ENCODE measurements around the gene PHF11.

PHF11 gene

DNA sequence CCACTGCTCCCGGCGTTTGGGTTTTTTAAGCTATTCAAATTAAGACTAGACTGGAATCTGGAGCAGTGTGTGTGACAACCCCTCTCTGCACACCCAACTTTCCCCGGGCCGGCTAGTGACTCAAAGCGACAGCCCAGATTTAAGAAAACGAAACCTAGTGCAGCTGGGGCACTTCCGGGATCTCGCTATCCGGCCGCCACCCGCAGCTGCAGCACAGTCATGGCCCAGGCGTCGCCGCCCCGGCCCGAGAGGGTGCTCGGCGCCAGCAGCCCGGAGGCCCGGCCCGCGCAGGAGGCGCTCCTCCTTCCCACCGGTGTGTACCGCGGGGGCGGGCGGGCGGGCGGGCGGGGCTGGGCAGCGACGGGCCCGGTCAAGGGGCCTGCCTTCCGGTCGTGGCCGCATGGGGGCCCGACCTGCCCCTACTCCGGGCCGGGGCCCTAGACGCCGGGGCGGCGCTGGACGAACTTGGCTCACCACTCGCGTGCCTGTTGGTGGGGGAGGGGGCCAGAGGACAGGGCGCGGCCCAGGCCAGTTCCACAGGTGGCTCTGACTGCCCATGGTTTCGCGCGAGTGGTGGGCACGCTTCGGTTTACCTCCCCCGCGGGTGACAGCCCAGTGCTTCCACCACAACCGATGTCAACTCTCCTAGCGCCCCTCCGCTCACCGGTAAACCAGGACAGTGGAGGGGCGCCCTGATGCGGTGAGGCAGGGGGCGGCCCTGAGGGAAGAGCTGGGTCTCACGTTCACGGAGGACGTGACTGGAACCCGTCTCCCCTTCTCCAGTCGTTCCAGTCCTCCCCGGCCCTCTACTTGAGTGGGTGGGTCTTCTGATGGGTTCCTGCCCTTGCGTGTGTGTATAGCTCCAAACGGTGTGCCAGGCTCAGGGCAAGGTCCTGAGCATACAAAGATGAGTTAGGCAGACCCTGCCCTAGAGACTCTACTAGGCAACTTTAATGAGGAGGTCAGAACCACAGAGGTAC, at the start of gene PHF11:
Gene PHF11, plus strand, starts transcription at position 171 of the 980 bp plus-strand sequence. Its CDS starts 49 bp downstream, at position 220.
- DNase-seq (ENCODE audit: low read depth in 3 of 3), result peak; percentile 80 to 88 (median 82)

GRCh38 chr13:49446473-49446872, 49.3 kb upstream of the PHF11 start:
- DNase-seq (ENCODE audit: low read depth in 3 of 3), result no peak

DNA sequence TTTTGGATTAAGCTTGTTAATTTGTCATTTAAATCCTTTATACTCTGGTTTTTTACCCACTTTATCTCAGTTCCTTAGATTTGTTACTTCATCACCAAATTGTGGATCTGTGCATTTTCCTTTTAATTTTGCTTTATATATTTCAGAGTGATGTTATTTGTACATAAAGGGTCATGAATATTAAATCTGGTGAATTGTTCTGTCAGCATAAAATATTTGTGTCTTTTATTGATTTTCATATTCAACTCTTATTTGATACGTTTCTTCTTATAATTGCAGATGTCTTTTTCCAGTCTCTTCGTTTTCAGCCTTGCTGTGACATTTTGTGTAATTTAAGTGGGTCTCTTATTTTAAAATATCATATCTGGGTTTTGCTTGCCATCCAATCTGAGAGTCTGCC, 47.0 kb upstream of the PHF11 start:
- no peak for DNase-seq (ENCODE audit: low read depth in 3 of 3)

DNA sequence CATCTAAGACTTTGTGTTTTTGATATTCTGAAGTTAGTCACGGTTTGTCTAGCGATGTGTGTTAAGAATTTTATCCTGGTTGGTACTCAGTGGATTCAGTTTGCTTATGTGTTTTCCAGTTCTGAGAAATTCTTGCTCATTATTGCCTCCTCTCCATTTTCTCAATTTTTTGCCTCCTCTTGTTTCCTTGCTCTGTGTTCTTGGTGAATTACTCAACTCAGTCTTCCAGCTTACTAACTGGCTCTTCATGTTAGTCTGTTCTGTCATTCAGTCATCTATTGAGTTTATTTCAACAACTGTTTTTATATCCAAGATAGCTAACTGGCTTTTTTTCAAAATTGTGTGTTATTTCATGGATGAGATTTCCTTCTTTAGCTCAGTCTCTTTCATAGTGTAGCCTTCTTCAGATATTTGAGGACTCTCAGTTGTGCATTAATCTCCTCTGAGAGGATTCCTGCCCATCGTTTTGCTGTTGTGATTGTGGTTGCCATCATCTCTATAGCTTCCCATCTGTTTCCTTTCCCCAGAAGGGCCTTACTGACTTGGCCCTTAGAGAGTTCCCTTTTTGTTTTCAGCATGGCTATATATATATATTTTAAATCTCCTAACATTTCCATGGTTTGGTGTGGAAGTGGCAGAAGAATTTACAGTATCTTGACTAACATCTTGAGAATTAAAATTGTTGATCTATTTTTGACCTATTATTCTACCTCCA, 45.5 kb upstream of the PHF11 start:
- no peak for DNase-seq (ENCODE audit: low read depth in 3 of 3)

- DNase-seq (ENCODE audit: low read depth in 3 of 3), result no peak
Observed at GRCh38 chr13:49452725-49453457, 42.9 kb upstream of the PHF11 start.

DNA sequence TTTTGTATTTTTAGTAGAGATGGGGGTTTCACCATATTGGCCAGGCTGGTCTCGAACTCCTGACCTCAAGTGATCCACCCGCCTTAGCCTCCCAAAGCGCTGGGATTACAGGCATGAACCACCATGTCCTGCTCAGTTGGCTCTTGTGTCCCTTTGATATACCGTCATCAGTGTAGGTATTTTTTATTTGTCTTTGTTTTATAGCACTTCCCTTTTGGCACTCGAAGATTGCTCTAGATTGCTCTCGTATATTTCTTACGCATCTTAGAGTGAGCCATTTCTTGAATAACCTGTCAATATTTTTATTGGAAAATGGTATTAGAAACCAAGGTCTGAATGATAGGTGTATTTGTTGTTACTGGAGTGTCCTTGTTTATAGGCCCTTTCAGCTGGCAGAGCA, 42.3 kb upstream of the PHF11 start:
- no peak for DNase-seq (ENCODE audit: low read depth in 3 of 3)

DNA sequence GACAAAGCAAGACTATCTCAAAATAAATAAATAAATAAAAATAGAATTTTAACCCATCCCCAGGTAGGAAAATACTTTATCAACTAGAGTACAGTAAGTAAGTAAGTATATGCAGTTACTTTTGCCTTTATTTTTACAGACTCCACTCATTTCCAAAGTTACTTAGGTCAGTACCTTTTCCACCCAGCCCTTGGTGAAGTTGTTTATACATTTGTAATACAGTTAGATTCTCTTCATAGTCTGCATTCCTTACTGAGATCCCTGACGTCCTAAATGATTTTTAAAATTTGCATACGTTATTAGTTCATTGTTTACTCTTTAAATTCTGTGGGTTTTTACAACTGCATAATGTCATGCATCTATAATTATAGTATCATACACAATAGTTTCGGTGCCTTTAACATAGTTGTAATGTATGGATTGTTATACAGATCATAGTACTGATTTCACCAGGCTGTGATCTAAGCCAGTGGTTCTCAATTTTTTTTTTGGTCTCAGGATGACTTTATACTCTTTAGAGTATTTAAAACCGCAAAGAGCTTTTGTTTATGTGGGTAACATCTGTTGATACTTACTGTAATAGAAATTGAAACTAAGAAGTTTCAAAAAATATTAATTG, 41.3 kb upstream of the PHF11 start:
- no peak for DNase-seq (ENCODE audit: low read depth in 3 of 3)

GRCh38 chr13:49455007-49455398, 40.8 kb upstream of the PHF11 start:
- DNase-seq (ENCODE audit: low read depth in 3 of 3), result no peak

DNA sequence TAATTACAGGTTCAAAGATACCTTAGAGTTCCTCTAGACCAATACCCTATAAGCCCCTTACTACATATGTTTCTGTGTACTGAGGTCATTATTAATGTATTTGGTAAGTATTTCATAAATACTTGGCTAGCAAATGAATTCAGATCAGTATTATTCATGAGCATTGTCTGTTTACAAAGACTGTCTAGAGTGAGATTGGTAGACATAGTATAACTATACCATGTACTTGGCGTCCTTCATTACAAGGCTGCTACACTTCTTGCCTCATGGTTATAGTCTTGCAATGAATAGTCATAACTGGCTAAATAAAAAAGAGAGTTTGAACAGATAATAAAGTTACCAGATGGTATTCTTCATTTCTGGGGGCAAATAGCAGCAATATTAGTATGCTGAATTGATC, 39.6 kb upstream of the PHF11 start:
- DNase-seq (ENCODE audit: low read depth in 3 of 3), result no peak

GRCh38 chr13:49457221-49457620, 38.5 kb upstream of the PHF11 start:
- DNase-seq (ENCODE audit: low read depth in 3 of 3), result no peak

DNA sequence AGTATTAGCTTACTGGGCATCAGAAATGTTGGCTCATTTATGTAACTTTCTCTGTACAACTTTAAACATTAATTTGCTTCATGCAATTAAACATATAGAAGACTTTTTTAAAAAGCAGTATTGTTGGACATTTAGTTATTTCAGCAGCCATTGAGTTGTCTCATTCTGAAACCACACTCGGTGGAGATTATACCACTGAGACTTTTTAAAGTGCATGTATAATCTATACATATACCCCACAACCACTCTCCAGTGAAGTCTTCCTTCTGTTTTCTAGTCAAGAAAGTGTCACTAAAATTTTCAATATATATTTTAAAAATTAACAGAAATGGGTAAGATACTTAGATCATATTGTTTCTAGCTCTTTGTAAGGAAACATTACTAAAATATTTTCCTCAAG, 36.2 kb upstream of the PHF11 start:
- no peak for DNase-seq (ENCODE audit: low read depth in 3 of 3)

GRCh38 chr13:49464085-49464484, 31.7 kb upstream of the PHF11 start:
- DNase-seq (ENCODE audit: low read depth in 3 of 3), result no peak

- no peak for DNase-seq (ENCODE audit: low read depth in 3 of 3)
Observed at GRCh38 chr13:49464621-49465325, 31.0 kb upstream of the PHF11 start.

DNA sequence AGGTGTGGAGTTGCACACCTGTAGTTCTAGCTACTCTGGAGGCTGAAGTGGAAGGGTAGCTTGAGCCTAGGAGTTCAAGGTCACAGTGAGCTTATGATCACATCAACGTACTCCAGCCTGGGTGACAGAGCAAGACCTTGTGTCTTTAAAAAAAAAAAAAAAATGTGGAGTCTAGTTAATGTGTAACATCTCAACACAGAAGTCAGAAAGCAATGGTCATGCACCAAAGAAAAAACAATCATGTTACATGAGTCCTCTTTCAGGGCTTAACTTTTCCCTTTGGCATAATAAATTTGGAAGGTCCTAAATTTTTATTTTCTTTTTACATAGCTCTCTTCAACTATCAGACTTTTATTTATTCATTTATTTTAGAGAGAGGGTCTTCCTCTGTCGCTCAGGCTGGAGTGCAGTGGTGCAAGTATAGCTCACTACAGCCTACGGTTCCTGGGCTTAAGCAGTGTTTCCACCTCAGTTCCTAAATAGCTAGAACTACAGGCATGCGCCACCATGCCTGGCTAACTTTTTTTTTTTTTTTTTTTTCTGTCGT, 29.4 kb upstream of the PHF11 start:
- no peak for DNase-seq (ENCODE audit: low read depth in 3 of 3)

DNA sequence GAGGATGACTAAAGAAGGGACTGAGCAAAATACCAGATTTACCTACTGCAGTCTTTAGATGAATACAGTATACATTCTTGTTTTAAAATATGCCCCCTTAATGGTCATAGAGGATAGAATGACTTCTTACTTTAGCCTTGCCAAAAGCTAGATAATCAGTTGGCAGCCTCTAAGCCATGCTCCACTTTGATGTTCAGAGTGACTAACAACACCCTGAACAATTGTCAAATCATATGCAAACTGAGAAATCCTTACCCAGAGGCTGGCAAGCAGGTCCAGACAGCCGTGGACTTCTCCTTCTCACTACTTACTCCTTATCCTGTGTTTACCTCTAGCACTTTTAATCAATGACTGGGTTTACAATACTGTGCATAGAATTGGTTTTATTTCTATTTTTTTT, 23.6 kb upstream of the PHF11 start:
- no peak for DNase-seq (ENCODE audit: low read depth in 3 of 3)

DNA sequence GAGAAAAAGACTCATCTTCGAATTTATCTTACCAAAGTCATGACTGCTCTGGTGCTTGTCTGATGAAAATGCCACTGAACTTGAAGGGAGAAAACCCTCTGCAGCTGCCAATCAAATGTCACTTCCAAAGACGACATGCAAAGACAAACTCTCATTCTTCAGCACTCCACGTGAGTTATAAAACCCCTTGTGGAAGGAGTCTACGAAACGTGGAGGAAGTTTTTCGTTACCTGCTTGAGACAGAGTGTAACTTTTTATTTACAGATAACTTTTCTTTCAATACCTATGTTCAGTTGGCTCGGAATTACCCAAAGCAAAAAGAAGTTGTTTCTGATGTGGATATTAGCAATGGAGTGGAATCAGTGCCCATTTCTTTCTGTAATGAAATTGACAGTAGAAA, 19.2 kb upstream of the PHF11 start:
- no peak for DNase-seq (ENCODE audit: low read depth in 3 of 3)

DNA sequence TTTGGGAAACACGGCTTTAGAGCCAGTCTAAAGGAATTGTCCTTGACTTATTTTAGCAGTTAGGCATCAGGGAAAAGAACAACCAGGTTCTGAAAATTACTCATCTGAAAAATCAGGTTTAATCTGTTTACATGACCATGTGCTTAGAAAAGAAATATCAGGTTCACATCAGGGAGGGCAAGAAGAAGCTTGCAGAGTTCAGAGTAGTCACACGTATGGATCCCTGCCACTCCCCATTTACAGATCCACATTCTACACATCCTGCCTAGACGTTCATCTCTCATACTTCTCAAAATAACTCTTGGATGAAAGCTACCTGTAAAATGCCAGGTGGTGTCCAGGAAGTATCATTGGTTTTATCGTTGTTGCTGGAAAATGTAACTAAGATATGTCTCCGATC, 14.0 kb upstream of the PHF11 start:
- no peak for DNase-seq (ENCODE audit: low read depth in 3 of 3)

DNA sequence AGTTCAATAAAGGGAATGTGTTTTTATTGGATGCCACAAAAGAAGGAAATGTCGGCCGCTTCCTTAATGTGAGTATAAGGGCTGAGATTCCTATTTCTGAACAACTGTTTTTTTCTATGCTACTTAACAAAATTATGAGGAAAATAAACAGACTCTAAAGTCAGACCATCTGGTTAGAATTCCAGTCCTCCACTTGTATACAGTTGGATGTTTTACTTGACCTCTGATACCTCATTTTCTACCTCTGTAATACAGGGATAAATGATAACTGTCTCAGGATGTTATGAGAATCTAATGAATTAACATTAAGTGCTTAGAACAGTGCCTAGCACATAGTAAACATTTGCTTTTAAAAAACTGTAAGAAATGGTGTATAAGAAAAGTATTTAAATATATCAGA, 7.2 kb upstream of the PHF11 start:
- DNase-seq (ENCODE audit: low read depth in 3 of 3), result no peak

- no peak for DNase-seq (ENCODE audit: low read depth in 3 of 3)
Observed at GRCh38 chr13:49494645-49495044, 1.1 kb upstream of the PHF11 start.

GRCh38 chr13:49496837-49497236, 1.1 kb downstream of the PHF11 start:
- DNase-seq (ENCODE audit: low read depth in 3 of 3), result peak; percentile 5 to 54 (median 47)

- DNase-seq (ENCODE audit: low read depth in 3 of 3), result no peak
Observed at GRCh38 chr13:49497272-49497671, 1.5 kb downstream of the PHF11 start.
